GM20000 (cell line): ENCODE data around the gene SLC27A6.

Source experiments
- DNase-seq: peaks from one replicate; pipeline ENCODE4 v3.0.0; 2012; ENCODE audit warnings: low spot score
- TF ChIP-seq, protein P1 (sequence below): IDR thresholded peaks from 2 replicates; pipeline ENCODE4 v1.5.1; 2012; ENCODE audit warnings: mild to moderate bottlenecking, control low read depth; ENCODE audit errors: extremely low read depth, missing control alignments

SLC27A6 gene

GRCh38 chr5:129067745-129068144 lies 102.5 kb downstream of the SLC27A6 start:
- DNase-seq = no peak
- TF ChIP-seq, protein P1, sequence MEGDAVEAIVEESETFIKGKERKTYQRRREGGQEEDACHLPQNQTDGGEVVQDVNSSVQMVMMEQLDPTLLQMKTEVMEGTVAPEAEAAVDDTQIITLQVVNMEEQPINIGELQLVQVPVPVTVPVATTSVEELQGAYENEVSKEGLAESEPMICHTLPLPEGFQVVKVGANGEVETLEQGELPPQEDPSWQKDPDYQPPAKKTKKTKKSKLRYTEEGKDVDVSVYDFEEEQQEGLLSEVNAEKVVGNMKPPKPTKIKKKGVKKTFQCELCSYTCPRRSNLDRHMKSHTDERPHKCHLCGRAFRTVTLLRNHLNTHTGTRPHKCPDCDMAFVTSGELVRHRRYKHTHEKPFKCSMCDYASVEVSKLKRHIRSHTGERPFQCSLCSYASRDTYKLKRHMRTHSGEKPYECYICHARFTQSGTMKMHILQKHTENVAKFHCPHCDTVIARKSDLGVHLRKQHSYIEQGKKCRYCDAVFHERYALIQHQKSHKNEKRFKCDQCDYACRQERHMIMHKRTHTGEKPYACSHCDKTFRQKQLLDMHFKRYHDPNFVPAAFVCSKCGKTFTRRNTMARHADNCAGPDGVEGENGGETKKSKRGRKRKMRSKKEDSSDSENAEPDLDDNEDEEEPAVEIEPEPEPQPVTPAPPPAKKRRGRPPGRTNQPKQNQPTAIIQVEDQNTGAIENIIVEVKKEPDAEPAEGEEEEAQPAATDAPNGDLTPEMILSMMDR = no peak

DNA sequence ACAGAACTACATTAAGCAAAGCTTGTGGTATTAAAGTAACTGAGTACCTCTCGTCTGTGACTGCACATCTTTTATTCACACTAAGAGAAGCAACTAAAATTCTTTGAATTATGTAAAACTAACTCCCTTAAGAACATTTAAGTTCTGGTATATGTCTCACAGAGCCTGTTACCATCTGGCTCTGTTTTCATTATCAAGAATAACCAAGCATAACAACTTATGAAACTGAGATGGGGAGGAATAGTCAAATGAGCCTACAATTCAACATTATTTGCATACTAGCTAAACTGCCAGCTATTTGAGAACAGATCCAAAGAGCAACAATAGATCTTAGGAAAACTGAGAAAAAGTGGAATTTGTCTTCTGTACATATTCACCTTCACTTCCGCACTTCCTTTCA lies 104.0 kb downstream of the SLC27A6 start:
- DNase-seq = no peak
- TF ChIP-seq, protein P1 = no peak

GRCh38 chr5:129073111-129073510 lies 107.8 kb downstream of the SLC27A6 start:
- DNase-seq = no peak
- TF ChIP-seq, protein P1 = no peak

DNA sequence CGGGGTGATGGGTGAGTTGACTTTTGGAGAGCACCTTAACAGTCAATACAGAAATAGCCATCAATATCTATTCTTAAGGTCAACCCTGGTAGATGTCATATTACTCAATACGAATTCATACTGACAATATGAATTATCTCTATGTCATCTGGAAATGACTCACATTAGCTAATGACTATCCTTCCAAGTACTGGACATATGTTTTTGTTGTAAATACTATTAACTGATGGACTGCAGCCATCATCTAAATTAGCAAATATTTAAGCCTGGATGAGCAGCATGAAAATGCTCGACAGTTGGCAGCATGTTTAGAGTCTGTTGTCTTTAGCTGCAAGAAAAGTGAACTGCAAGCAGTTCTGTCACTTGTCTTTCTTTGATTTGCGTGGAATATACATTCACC lies 109.6 kb downstream of the SLC27A6 start:
- TF ChIP-seq, protein P1 = no peak
- DNase-seq = no peak

DNA sequence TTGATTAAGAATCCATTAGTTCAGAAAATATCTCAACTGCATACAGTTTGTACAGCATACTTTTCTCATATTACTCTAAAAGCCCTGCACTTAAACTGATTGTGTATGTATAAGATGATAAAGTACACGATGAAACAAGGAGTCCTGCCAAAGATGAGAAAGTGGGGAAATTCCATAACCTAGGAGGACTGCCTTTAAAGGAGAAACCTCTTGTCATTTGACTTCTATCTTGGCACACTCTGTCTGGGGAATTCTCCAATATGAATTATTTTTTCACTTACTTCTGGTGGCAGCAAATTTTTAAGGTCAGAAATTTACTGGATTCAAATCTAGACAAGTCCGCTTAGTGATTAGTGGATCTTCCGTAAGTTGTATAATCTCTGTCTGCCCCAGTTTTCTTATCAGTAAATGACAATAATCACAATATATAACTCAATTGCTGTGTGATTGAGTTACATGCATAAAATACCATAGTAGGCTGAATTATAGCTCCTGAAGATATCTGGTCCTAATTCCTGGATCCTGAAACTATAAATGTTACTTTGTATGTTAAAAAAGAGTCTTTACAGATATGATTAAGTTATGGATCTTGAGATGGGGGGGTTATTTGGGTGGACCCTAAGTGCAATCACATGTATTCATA lies 112.3 kb downstream of the SLC27A6 start:
- TF ChIP-seq, protein P1 = no peak

GRCh38 chr5:129078247-129078646 lies 113.0 kb downstream of the SLC27A6 start:
- TF ChIP-seq, protein P1 = no peak
- no peak for DNase-seq

More for the DNA sequence above, 112.3 kb downstream of the SLC27A6 start:
- DNase-seq = no peak

DNA sequence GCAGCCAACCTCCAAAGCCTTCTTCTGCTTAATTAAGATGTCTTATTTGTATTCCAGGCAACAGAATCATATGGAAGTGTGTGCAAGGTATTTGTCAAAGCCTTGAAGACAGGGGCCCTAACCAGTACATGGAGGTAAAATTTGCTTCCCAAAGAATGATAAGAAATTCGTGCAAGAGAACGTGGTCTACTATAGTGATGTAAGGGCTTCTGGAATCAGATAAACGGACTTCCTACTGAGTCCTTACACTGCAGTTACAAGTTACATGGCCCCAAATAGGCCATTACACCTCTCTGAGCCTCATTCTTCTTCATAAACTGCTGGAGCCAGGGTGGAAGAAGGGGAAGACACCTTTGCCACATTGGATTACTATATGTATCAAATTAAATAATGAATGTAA lies 113.4 kb downstream of the SLC27A6 start:
- TF ChIP-seq, protein P1 = no peak
- no peak for DNase-seq
